Fibroblast of skin of left biceps (primary cell): Measurements from ENCODE around the gene PEX14.
"Not testable (repeated sequence)": the region's sequence is repeated elsewhere in the genome, so short reads cannot be mapped to it uniquely, and the experiment has no call there.

Source experiments
- DNase-seq, 2 experiments: peaks; one replicate each; pipeline ENCODE4 v3.0.0-alpha.2; 2013; ENCODE audit warnings: low read depth in 2 of 2

Gene PEX14

GRCh38 chr1:10494754-10495474 lies 20.2 kb downstream of the PEX14 start:
- no peak for DNase-seq

GRCh38 chr1:10495475-10495817 lies 20.7 kb downstream of the PEX14 start:
- DNase-seq, result no peak

- no peak for DNase-seq
Observed at GRCh38 chr1:10495952-10496351, 21.2 kb downstream of the PEX14 start.

GRCh38 chr1:10497109-10497508 lies 22.4 kb downstream of the PEX14 start:
- no peak for DNase-seq

GRCh38 chr1:10498231-10498630 lies 23.5 kb downstream of the PEX14 start:
- DNase-seq, result no peak

- DNase-seq, result no peak
Observed at GRCh38 chr1:10502206-10502605, 27.5 kb downstream of the PEX14 start.

GRCh38 chr1:10504249-10504648 lies 29.5 kb downstream of the PEX14 start:
- DNase-seq, result no peak

GRCh38 chr1:10506046-10506676 lies 31.4 kb downstream of the PEX14 start:
- DNase-seq, result not testable (repeated sequence)

GRCh38 chr1:10506677-10507047 lies 31.9 kb downstream of the PEX14 start:
- no peak for DNase-seq

- peak in 1 of 2 experiments; percentile 33 for DNase-seq
Observed at GRCh38 chr1:10507111-10507879, 32.5 kb downstream of the PEX14 start.

GRCh38 chr1:10508511-10508951 lies 33.8 kb downstream of the PEX14 start:
- no peak for DNase-seq

GRCh38 chr1:10509809-10510509 lies 35.2 kb downstream of the PEX14 start:
- no peak for DNase-seq

GRCh38 chr1:10510520-10511493 lies 36.1 kb downstream of the PEX14 start:
- peak in 1 of 2 experiments; percentile 42 for DNase-seq

GRCh38 chr1:10511494-10511885 lies 36.7 kb downstream of the PEX14 start:
- no peak for DNase-seq

GRCh38 chr1:10513199-10513598 lies 38.4 kb downstream of the PEX14 start:
- DNase-seq, result no peak

- DNase-seq, result no peak
Observed at GRCh38 chr1:10514490-10515235, 39.9 kb downstream of the PEX14 start.

- no peak for DNase-seq
Observed at GRCh38 chr1:10515301-10515975, 40.7 kb downstream of the PEX14 start.

- no peak for DNase-seq
Observed at GRCh38 chr1:10515976-10516750, 41.4 kb downstream of the PEX14 start.
